GM12878 (cell line): Measurements from ENCODE around the gene FDXR. TPM values are rescaled to one million over a fixed set of nuclear protein-coding genes. Genes with fewer than 3 reads are reported as not detected.

Experiments used
- BMI1 ChIP-seq: fragments of 450-650 bp; IDR thresholded peaks from 2 replicates; pipeline ENCODE4 v1.6.1; 2016; ENCODE audit warnings: mild to moderate bottlenecking, moderate library complexity, borderline replicate concordance
- CHD2 ChIP-seq: IDR thresholded peaks from 2 replicates; pipeline ENCODE4 v1.6.1; 2011; ENCODE audit warnings: low read depth, low read length, improper control_type of control experiment, borderline replicate concordance
- CREB1 ChIP-seq: IDR thresholded peaks from 2 replicates; pipeline ENCODE4 v1.6.1; 2012; ENCODE audit warnings: low read depth, mild to moderate bottlenecking, inconsistent platforms
- HCFC1 ChIP-seq: fragments of 150-350 bp; IDR thresholded peaks from 2 replicates; pipeline ENCODE4 v1.6.1; 2014; ENCODE audit warnings: low read length
- JUND ChIP-seq: IDR thresholded peaks from 2 replicates; pipeline ENCODE4 v1.6.1; 2012; ENCODE audit warnings: low read depth, mild to moderate bottlenecking, low read length, improper control_type of control experiment, moderate library complexity
- KLF5 ChIP-seq: fragments of 450-650 bp; IDR thresholded peaks from 2 replicates; pipeline ENCODE4 v1.6.1; 2014; ENCODE audit warnings: mild to moderate bottlenecking; ENCODE audit not compliant: partially characterized antibody
- MYC ChIP-seq: IDR thresholded peaks from 2 replicates; pipeline ENCODE4 v1.6.1; 2011; ENCODE audit warnings: mild to moderate bottlenecking, low read length, moderate library complexity, inconsistent platforms; ENCODE audit not compliant: insufficient read depth, insufficient replicate concordance, insufficient read length, severe bottlenecking
- NFYB ChIP-seq: IDR thresholded peaks from 2 replicates; pipeline ENCODE4 v1.6.1; 2011; ENCODE audit warnings: low read depth, mild to moderate bottlenecking, low read length, improper control_type of control experiment, moderate library complexity; ENCODE audit not compliant: insufficient read depth
- RAD21 ChIP-seq: IDR thresholded peaks from 2 replicates; pipeline ENCODE4 v1.6.1; 2011; ENCODE audit warnings: mild to moderate bottlenecking, low read depth, low read length, moderate library complexity; ENCODE audit not compliant: insufficient read depth
- RB1 ChIP-seq: fragments of 450-650 bp; formaldehyde crosslinking; IDR thresholded peaks from 2 replicates; pipeline ENCODE4 v1.6.1; 2017; ENCODE audit warnings: mild to moderate bottlenecking, borderline replicate concordance
- RCOR1 ChIP-seq: conservative IDR thresholded peaks from 2 replicates; pipeline ENCODE4 v1.6.1; 2012; ENCODE audit warnings: low read depth, low read length, improper control_type of control experiment
- SPI1 ChIP-seq: IDR thresholded peaks from 2 replicates; pipeline ENCODE4 v1.6.1; 2011; ENCODE audit warnings: low read depth, mild to moderate bottlenecking, low read length, moderate library complexity, borderline replicate concordance; ENCODE audit not compliant: insufficient read depth
- STAT1 ChIP-seq: fragments of 450-650 bp; conservative IDR thresholded peaks from 2 replicates; pipeline ENCODE4 v1.6.1; 2014; ENCODE audit warnings: antibody characterized with exemption, mild to moderate bottlenecking
- SUPT20H ChIP-seq: IDR thresholded peaks from 2 replicates; pipeline ENCODE4 v1.6.1; 2011; ENCODE audit warnings: low read depth, mild to moderate bottlenecking, low read length, moderate library complexity, borderline replicate concordance; ENCODE audit not compliant: control insufficient read depth
- TCF7 ChIP-seq: IDR thresholded peaks from 2 replicates; pipeline ENCODE4 v1.6.1; 2014; ENCODE audit warnings: antibody characterized with exemption, borderline replicate concordance
- YY1 ChIP-seq: IDR thresholded peaks from 2 replicates; pipeline ENCODE4 v1.6.1; 2011; ENCODE audit warnings: low read depth, mild to moderate bottlenecking, low read length
- ZBED1 ChIP-seq: IDR thresholded peaks from 2 replicates; pipeline ENCODE4 v1.6.1; 2016; ENCODE audit warnings: borderline replicate concordance
- ZNF274 ChIP-seq: IDR thresholded peaks from one replicate; pipeline ENCODE4 v1.8.0; 2011; ENCODE audit not compliant: insufficient read length, insufficient read depth
- polyA plus RNA-seq, 11 experiments: library from polyadenylated mRNA; depleted of rRNA in 4 of 11; unstranded in 6 of 11; stranded (reverse) in 5 of 11; fragments of >200 nt; fragmentation: Nextera tagmentation in 4 of 11; fragmentation: Illumina TruSeq in 1 of 11; extraction: Ambion mirVana in 4 of 11; extraction: Trizol in 1 of 11; gene quantifications; 1 replicate in 1 of 11; 2 replicates in 10 of 11; pipeline versions ENCODE4 v1.2.1 to v1.2.3, GENCODE V29; 2011 to 2016; ENCODE audit warnings: inconsistent platforms in 2 of 11, missing spikeins in 2 of 11, low read depth in 1 of 11
- total RNA-seq, 4 experiments: library from RNA; depleted of rRNA in 3 of 4; stranded (reverse); fragments of >200 nt in 3 of 4; fragmentation: Illumina TruSeq in 1 of 4; extraction: Trizol in 1 of 4; gene quantifications; 2 replicates each; pipeline versions ENCODE4 v1.2.1 to v1.2.3, GENCODE V29; 2013 to 2021
- TF ChIP-seq, protein P1 (sequence below): IDR thresholded peaks from 2 replicates; pipeline ENCODE4 v1.6.1; 2012; ENCODE audit warnings: low read depth, low read length, improper control_type of control experiment
- TF ChIP-seq, protein P2 (sequence below): fragments of 450-650 bp; IDR thresholded peaks from 2 replicates; pipeline ENCODE4 v1.6.1; 2018; ENCODE audit warnings: borderline replicate concordance, mild to moderate bottlenecking; ENCODE audit not compliant: partially characterized antibody
- TF ChIP-seq, protein P3 (sequence below): fragments of 450-650 bp; formaldehyde crosslinking; IDR thresholded peaks from 2 replicates; pipeline ENCODE4 v1.4.0; 2022; ENCODE audit warnings: mild to moderate bottlenecking, moderate library complexity
- TF ChIP-seq, protein P4 (sequence below): IDR thresholded peaks from 2 replicates; pipeline ENCODE4 v1.6.1; 2011; ENCODE audit warnings: borderline replicate concordance, low read depth, mild to moderate bottlenecking, moderate library complexity, mixed read lengths, low read length; ENCODE audit not compliant: insufficient read depth; ENCODE audit errors: extremely low read length

The FDXR gene
- total and polyA plus RNA-seq, 10 of the 15 experiments (the other 5 are each of a cell fraction or from before 2014, with no cell fraction given): 0.85 to 162 (median 48.2) TPM

DNA sequence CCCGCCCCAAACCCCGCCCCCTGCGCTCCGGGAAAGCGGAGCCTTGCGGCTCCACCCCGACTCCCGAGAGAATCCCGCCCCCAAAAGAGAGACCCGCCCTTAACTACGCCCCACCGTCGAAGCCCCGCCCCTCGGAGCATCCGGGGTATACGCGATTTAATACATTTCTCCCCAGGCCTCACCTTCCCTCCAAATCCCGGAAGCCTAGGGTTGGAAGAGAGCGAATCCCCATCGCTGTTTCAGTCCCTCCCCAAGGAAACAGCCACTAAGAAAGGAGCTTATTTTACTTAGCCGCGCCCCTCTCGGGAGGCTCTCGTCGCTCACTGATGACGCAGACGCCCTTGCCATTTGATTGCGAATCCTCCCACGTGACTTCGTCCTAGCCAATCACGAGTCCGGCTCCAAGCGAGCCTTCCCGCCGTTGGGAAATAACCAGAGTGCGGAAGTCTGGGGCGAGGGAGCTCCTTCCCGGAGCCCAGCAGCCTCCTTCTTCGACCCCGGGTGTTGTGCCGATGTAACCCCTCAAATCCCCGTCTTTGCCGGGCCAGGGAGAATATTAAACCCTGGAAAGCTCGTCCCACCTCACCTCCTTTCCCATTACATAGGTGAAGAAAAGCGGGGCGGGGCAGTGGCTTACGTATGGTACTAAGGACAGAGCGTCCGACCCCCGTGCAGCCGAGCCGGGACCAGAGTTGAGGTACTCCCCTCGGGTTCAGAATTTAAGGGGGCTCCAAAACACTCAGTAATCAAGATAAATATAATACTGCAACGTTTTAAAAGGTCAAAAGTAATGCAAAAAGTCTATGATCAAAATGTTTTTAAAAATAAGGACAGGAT, 461 bp upstream of the FDXR start (continued):
- TF ChIP-seq, protein P1, sequence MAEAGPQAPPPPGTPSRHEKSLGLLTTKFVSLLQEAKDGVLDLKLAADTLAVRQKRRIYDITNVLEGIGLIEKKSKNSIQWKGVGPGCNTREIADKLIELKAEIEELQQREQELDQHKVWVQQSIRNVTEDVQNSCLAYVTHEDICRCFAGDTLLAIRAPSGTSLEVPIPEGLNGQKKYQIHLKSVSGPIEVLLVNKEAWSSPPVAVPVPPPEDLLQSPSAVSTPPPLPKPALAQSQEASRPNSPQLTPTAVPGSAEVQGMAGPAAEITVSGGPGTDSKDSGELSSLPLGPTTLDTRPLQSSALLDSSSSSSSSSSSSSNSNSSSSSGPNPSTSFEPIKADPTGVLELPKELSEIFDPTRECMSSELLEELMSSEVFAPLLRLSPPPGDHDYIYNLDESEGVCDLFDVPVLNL: peak; percentile 91
- TF ChIP-seq, protein P2, sequence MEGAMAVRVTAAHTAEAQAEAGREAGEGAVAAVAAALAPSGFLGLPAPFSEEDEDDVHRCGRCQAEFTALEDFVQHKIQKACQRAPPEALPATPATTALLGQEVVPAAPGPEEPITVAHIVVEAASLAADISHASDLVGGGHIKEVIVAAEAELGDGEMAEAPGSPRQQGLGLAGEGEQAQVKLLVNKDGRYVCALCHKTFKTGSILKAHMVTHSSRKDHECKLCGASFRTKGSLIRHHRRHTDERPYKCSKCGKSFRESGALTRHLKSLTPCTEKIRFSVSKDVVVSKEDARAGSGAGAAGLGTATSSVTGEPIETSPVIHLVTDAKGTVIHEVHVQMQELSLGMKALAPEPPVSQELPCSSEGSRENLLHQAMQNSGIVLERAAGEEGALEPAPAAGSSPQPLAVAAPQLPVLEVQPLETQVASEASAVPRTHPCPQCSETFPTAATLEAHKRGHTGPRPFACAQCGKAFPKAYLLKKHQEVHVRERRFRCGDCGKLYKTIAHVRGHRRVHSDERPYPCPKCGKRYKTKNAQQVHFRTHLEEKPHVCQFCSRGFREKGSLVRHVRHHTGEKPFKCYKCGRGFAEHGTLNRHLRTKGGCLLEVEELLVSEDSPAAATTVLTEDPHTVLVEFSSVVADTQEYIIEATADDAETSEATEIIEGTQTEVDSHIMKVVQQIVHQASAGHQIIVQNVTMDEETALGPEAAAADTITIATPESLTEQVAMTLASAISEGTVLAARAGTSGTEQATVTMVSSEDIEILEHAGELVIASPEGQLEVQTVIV: peak; percentile 86
- no peak; the same call in 1 of the 2 replicates for TF ChIP-seq STAT1
- TF ChIP-seq, protein P3, sequence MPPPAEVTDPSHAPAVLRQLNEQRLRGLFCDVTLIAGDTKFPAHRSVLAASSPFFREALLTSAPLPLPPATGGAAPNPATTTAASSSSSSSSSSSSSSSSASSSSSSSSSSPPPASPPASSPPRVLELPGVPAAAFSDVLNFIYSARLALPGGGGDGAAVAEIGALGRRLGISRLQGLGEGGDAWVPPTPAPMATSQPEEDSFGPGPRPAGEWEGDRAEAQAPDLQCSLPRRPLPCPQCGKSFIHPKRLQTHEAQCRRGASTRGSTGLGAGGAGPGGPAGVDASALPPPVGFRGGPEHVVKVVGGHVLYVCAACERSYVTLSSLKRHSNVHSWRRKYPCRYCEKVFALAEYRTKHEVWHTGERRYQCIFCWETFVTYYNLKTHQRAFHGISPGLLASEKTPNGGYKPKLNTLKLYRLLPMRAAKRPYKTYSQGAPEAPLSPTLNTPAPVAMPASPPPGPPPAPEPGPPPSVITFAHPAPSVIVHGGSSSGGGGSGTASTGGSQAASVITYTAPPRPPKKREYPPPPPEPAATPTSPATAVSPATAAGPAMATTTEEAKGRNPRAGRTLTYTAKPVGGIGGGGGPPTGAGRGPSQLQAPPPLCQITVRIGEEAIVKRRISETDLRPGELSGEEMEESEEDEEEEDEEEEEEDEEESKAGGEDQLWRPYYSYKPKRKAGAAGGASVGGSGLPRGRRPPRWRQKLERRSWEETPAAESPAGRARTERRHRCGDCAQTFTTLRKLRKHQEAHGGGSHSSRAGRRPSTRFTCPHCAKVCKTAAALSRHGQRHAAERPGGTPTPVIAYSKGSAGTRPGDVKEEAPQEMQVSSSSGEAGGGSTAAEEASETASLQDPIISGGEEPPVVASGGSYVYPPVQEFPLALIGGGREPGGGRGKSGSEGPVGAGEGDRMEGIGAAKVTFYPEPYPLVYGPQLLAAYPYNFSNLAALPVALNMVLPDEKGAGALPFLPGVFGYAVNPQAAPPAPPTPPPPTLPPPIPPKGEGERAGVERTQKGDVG (CRISPR knock-in tag): no peak
- no peak for TF ChIP-seq ZBED1
- peak; percentile 82 for TF ChIP-seq KLF5
- TF ChIP-seq HCFC1: peak; percentile 85
- TF ChIP-seq NFYB: peak; percentile 92
- TF ChIP-seq MYC: no peak
- peak; percentile 61; the same call in 1 of the 2 replicates for TF ChIP-seq YY1
- no peak for TF ChIP-seq ZNF274
- TF ChIP-seq JUND: no peak
- TF ChIP-seq SPI1: peak; percentile 36; the same call in 1 of the 2 replicates
- peak; percentile 100 for TF ChIP-seq CREB1
- TF ChIP-seq, protein P4, sequence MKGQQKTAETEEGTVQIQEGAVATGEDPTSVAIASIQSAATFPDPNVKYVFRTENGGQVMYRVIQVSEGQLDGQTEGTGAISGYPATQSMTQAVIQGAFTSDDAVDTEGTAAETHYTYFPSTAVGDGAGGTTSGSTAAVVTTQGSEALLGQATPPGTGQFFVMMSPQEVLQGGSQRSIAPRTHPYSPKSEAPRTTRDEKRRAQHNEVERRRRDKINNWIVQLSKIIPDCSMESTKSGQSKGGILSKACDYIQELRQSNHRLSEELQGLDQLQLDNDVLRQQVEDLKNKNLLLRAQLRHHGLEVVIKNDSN: peak; percentile 94
- peak; percentile 85 for TF ChIP-seq CHD2
- TF ChIP-seq BMI1: no peak
- TF ChIP-seq TCF7: no peak
- TF ChIP-seq RCOR1: no peak
- TF ChIP-seq SUPT20H: no peak
- peak; percentile 99; the same call in 1 of the 2 replicates for TF ChIP-seq RB1
- TF ChIP-seq RAD21: no peak
